GM12865 (cell line): Measurements from ENCODE around the gene PRPSAP1.
A peak's percentile ranks its signal among the peaks of the same experiment; 100 is the strongest.

Source experiments
- DNase-seq: peaks from one replicate; pipeline ENCODE4 v3.0.0; 2010; ENCODE audit warnings: low read depth
- H3K4me3 ChIP-seq: 2 replicates; pipeline ENCODE4 v1.5.1; 2011; ENCODE audit warnings: mild to moderate bottlenecking, low read depth, low read length, control low read depth
- TF ChIP-seq, protein P1 (sequence below): IDR thresholded peaks from 2 replicates; pipeline ENCODE4 v1.5.1; 2011; ENCODE audit warnings: low read length, control low read depth, low read depth, inconsistent platforms; ENCODE audit not compliant: insufficient read depth; ENCODE audit errors: missing control alignments

Gene PRPSAP1

GRCh38 chr17:76266244-76266938 is 87.3 kb downstream of the PRPSAP1 start:
- peak; percentile 49 for DNase-seq
- H3K4me3 ChIP-seq = peak overlapping the region; percentile 95
- TF ChIP-seq, protein P1, sequence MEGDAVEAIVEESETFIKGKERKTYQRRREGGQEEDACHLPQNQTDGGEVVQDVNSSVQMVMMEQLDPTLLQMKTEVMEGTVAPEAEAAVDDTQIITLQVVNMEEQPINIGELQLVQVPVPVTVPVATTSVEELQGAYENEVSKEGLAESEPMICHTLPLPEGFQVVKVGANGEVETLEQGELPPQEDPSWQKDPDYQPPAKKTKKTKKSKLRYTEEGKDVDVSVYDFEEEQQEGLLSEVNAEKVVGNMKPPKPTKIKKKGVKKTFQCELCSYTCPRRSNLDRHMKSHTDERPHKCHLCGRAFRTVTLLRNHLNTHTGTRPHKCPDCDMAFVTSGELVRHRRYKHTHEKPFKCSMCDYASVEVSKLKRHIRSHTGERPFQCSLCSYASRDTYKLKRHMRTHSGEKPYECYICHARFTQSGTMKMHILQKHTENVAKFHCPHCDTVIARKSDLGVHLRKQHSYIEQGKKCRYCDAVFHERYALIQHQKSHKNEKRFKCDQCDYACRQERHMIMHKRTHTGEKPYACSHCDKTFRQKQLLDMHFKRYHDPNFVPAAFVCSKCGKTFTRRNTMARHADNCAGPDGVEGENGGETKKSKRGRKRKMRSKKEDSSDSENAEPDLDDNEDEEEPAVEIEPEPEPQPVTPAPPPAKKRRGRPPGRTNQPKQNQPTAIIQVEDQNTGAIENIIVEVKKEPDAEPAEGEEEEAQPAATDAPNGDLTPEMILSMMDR = no peak

DNA sequence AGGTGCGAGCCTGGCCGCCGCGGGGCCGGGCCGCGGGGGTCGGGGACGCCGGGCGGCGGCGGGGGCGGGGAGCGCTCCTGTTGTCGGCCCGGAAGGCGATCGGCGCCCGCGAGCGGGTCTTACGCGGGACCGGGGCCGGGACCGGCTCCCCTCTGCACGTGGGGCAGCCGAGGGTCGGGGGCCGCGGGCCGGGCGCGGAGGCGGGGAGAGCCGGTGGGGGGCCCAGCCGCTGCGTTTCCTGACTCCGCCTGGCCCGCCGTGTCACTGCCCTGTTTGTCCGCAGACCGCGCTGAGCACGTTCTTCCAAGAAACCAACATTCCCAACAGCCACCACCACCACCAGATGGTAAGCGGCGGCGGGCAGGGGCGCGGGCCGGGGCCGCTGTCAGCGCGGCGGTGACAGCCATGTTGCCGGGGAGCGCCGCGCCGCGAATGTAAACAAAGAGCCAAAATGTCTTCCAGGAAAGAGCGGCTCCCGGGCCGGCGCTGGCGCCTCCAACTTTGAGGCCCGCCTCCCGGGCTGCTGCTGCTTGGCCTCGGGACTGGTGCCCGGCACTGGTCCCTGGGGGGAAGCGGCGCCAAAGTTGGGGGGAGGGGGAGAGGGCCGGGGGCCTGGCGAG is 88.0 kb downstream of the PRPSAP1 start:
- peak overlapping the region; percentile 95 for H3K4me3 ChIP-seq
- DNase-seq = peak; percentile 56
- TF ChIP-seq, protein P1 = no peak

GRCh38 chr17:76264755-76265623 is 88.7 kb downstream of the PRPSAP1 start, which contains the start of gene UBALD2:
Gene UBALD2, plus strand, starts transcription at chr17:76265348. Its CDS starts 158 bp downstream, at chr17:76265506.
- H3K4me3 ChIP-seq = peak within 1 kb of the TSS; percentile 95
- TF ChIP-seq, protein P1 = no peak
- peak; percentile 100 for DNase-seq

- TF ChIP-seq, protein P1 = no peak
- no peak for DNase-seq
- peak overlapping the region; percentile 51 for H3K4me3 ChIP-seq
Observed at GRCh38 chr17:76264425-76264754, 89.3 kb downstream of the PRPSAP1 start.

DNA sequence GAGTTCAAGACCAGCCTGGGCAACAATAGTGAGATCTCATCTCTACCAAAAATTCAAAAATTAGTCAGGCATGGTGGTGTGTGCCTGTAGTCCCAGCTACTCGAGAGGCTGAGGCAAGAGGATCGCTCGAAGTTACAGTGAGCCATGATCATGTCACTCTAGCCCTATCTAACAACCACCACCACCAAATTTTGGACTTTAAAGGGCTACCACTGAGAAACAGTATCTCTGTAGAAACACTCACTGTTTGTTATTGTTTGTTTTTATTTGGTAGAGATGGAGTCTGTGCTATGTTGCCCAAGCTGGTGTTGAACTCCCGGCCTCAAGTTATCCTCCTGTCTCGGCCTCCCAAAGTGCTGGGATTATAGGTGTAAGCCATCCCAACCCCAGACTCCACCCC is 89.8 kb downstream of the PRPSAP1 start:
- TF ChIP-seq, protein P1 = no peak
- H3K4me3 ChIP-seq = peak overlapping the region; percentile 51
- DNase-seq = no peak

DNA sequence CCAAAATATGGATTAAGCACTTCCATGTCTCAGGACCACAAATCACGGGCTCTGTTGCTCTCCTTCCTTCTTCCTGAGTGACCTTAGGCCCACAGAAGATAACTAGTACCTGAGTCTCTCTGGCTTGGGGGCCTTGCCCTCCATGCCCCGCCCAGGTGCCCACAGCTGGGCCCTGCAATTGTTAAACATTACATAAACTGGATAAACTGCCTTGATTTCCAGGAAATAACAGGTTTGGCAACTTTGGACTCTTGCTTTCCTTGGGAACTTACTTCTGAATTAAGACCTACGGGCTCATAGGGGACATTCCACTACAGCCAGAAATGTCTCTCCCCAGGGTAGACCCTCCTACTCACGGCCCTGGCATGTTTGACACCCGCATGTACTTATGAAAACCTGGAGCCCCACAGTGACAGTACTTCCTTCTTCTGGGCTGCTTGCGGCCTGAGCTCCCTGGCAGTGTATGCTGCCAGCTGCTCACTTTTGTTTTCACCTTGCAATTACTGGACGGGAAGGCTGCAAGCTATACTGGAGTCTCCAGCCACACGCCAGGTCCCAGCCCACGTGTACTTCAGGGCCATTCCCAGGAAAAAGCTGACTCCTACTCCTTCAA is 90.9 kb downstream of the PRPSAP1 start:
- TF ChIP-seq, protein P1 = no peak
- DNase-seq = peak; percentile 90
- H3K4me3 ChIP-seq = peak overlapping the region; percentile 49
